ENCODE data around the gene CDC42BPG. TPM values are rescaled to one million over a fixed set of nuclear protein-coding genes. Genes with fewer than 3 reads are reported as not detected.

The CDC42BPG gene
- total and polyA plus RNA-seq, 10 of the 15 experiments (the other 5 are each of a cell fraction or from before 2014, with no cell fraction given): 0.02 to 1.3 (median 0.09) TPM; not detected in 1

- H3K36me3 ChIP-seq (ENCODE audit: control insufficient read depth in 2 of 2, insufficient read depth in 2 of 2, low read length in 1 of 2): peaks cover 11 to 18% of the 10 kb centered on the region in 2 experiments; a peak in 3 of 4 replicates
- H3K27me3 ChIP-seq (replicated peaks in 1 of 2; ENCODE audit: control insufficient read depth in 2 of 2, insufficient read depth in 2 of 2, low read length in 1 of 2): no peaks in the 10 kb centered on the region
- H3K9ac ChIP-seq (ENCODE audit: control insufficient read depth, insufficient read depth, low read length): no peak overlapping the region
- H3K4me2 ChIP-seq (ENCODE audit: control insufficient read depth, insufficient read depth): no peak overlapping the region
- ChIA-PET SMC1A (ENCODE audit: uncharacterized antibody, unreplicated experiment) (interaction anchor here (0.9 to 1.1 kb wide), 2 partner anchors 9 to 54 kb away, joined by 3 to 4 read pairs; no protein-coding TSS in a partner anchor), CTCF (interaction anchor here (0.7 to 1.2 kb wide), 3 partner anchors 10 to 22 kb away, joined by 3 read pairs; no protein-coding TSS in a partner anchor), RAD21 (ENCODE audit: unreplicated experiment) (no interaction called here), POLR2A (no interaction called here)
- H3K79me2 ChIP-seq (ENCODE audit: control insufficient read depth, insufficient read depth, low read length): peaks cover 2% of the 10 kb centered on the region
- in situ Hi-C loops (cut with MboI) (no loop called here), intact Hi-C loops (cut with micrococcal nuclease; ENCODE audit: unreplicated experiment) (no loop called here)
- H3K4me3 ChIP-seq: no peak overlapping the region
- H4K20me1 ChIP-seq (ENCODE audit: control insufficient read depth, insufficient read depth): no peaks in the 10 kb centered on the region
- H3K4me1 ChIP-seq (ENCODE audit: control insufficient read depth, insufficient read depth, low read length): peaks cover 6% of the 10 kb centered on the region
- no peak overlapping the region for H3K27ac ChIP-seq (ENCODE audit: control insufficient read depth, insufficient read depth)
- no TSS peak for BruUV-seq (replicated peaks)
- no peak overlapping the region for H2AFZ ChIP-seq (ENCODE audit: control insufficient read depth, low read depth, low read length)
- no peak for DNase-seq (ENCODE audit: low read depth, low spot score)
- TF ChIP-seq FOXM1 (IDR thresholded peaks at IDR 0.05; ENCODE audit: low read depth, low read length) (no peak), BCL3 (IDR thresholded peaks at IDR 0.05; ENCODE audit: borderline replicate concordance, insufficient read depth, low read depth, low read length, poor library complexity, severe bottlenecking) (no peak), ZBTB4 (CRISPR knock-in tag; IDR thresholded peaks at IDR 0.05) (no peak), USF2 (IDR thresholded peaks at IDR 0.05; ENCODE audit: borderline replicate concordance, low read depth, low read length) (no peak)
- no peak for FAIRE-seq
- no peaks in the 10 kb centered on the region for H3K9me3 ChIP-seq (replicated peaks; ENCODE audit: control insufficient read depth, insufficient read depth, low read length)
- 85% methylated on average over 10 of the region's 10 CpGs for WGBS (ENCODE audit: insufficient coverage, insufficient replicate concordance, low lambda C conversion rate, missing lambda C conversion rate)
- ATAC-seq: no peak
Observed at GRCh38 chr11:64794526-64794925, 49.9 kb downstream of the CDC42BPG start.
